Tongue (tissue), 3 donors: ENCODE data around the gene CDKN2B. TPM values are rescaled to one million over a fixed set of nuclear protein-coding genes. Genes with fewer than 3 reads are reported as not detected.
"Not testable (repeated sequence)": the region's sequence is repeated elsewhere in the genome, so short reads cannot be mapped to it uniquely, and the experiment has no call there.

ENCODE experiments used
- DNase-seq: peaks from one replicate; pipeline ENCODE4 v3.0.0-alpha.2; 2015
- small RNA-seq: library from RNA; depleted of rRNA; stranded (forward); fragments of <200 nt; gene quantifications from one replicate; pipeline ENCODE3, GENCODE V24; 2014; ENCODE audit warnings: low replicate concordance
- total RNA-seq: library from RNA; depleted of rRNA; stranded (reverse); fragments of >200 nt; gene quantifications from one replicate; pipeline ENCODE4 v1.2.3, GENCODE V29; 2014

The CDKN2B gene
- total RNA-seq, 1 donor from 2014 or later = 2.2 TPM

DNA sequence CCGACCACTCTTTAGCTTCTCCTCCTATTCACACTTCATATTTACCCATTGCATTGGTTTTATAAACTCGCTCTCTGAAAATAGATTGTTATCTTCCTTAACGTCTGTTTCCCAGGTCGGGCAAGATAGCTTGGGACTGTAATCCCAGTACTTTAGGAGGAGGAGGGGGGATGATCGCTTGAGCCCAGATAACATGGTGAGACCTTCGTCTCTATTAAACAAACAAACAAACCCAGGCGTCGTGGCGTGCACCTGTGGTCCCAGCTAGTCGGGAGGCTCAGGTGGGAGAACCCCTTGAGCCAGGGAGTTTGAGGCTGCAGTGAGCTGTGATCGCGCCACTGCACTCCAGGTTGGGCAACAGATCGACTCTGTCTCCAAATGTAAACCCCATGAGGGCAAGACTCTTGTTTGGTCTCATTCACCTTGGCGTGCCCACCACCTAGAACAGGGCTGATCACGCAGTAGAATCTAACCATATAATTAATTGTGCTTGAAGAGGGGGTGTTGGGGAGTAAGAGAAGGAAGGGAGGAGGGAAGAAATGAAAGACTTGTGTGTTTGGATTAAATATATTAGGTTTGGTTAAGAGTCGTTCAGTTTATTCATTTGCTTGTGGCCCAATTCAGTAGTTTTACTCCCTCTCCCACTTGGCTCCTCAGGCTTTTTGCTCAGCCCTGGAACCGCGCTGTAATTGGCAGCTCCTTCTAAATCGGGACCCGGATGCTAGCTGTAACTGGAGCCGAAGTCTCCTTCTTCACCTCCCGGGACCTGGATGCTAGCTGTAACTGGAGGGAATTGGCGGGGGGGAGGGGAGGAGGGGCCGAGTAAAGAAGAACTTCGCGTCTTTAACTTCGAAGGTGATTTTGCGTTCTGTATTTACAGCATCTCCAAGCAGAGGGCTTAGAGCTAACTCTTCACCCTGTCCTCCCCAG, 39.8 kb downstream of the CDKN2B start:
- no peak for DNase-seq

DNA sequence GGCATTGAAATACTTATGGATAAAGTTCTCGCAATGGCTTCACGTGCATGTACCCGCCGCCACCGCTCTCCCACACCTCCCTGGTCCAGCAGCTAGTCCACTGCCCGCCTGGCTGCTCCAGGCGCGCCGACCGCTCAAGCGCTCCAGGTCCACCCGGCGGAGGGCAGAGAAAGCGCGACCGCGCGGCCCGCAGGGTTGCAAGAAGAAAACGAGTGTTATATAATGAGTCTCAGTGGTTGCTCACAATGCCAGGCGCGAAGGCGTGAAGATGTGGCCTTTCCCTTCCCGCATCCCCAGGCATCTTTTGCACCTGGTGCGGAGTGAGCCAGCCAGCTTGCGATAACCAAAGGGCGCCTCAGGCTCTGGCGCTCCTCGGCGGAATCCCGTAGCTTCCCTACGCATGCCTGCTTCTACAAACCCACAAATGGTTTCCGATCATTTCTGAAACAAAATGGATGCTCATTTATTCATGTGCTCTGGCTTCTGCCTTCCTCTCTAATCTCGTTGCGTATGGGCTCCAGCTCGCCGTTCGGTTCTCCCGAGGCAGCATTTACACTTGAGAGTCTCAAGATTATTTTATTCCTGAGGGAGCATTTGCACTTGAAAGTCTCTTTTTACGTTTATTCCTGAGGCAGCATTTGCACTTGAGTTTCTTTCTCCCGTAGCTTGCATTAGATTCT, 40.6 kb downstream of the CDKN2B start:
- DNase-seq = no peak

- no peak for DNase-seq
Observed at GRCh38 chr9:21967702-21968101, 41.4 kb downstream of the CDKN2B start.

- no peak for DNase-seq
Observed at GRCh38 chr9:21967169-21967568, 41.9 kb downstream of the CDKN2B start.

- no peak for DNase-seq
Observed at GRCh38 chr9:21966140-21966851, 42.8 kb downstream of the CDKN2B start.

DNA sequence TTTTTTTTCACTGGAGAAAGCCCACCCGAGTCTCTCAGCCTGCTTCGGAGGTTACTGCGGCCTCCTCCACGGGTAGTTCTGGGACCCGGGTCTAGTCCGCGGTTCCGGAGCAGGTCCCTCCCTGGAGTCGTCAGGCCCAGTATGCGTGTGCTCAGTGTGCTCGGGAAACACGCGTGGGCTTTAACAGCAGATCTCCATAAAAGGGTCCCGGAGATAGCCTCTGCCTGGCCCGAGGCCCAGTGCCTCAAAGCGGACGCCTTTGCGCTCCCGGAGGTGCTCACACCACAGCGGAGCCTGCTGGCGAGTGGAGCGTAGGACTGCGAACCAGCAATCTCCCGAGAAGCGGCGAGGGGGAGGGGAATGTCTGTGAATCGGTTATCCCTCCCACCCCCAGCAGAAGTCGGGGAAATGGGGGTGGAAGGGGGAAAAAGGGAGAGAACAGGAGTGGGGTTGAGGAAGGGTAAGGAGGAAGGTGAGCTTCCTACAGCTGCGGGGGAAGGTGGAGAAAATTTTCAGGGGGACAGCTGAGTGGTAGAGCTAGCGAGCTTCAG, 43.6 kb downstream of the CDKN2B start:
- peak; percentile 38 for DNase-seq

GRCh38 chr9:21964925-21965385, 44.1 kb downstream of the CDKN2B start:
- peak; percentile 22 for DNase-seq

GRCh38 chr9:21961569-21961968, 47.5 kb downstream of the CDKN2B start:
- no peak for DNase-seq

DNA sequence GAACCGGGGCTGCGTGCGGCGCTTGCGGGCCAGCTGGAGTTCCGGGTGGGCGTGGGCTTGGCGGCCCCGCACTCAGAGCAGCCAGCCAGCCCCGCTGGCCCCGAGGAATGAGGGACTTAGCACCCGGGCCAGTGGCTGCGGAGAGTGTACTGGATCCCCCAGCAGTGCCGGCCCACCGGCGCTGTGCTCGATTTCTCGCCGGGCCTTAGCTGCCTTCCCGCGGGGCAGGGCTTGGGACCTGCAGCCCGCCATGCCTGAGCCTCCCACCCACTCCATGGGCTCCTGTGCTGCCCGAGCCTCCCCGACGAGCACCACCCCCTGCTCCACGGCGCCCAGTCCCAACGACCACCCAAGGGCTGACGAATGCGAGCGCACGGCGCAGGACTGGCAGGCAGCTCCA, 49.8 kb downstream of the CDKN2B start:
- DNase-seq = not testable (repeated sequence)

GRCh38 chr9:21958833-21959232, 50.3 kb downstream of the CDKN2B start:
- DNase-seq = no peak

Small RNAs within 50 kb of the gene (small RNA-seq; reads per million reads assigned to genes)
- not detected for gene RF02045

Other genes with a start within 250 kb of the CDKN2B start
- gene MTAP, start 206.7 kb downstream of the CDKN2B start, total RNA-seq = 38.0 TPM
- gene CDKN2A, start 14.9 kb downstream of the CDKN2B start, total RNA-seq = not detected
- gene CDKN2B-AS1, start 14.5 kb downstream of the CDKN2B start, total RNA-seq = not detected